SK-N-MC (cell line): ENCODE measurements around the gene CDC123.

ENCODE experiments used
- FOXP2 ChIP-seq: optimal IDR thresholded peaks from 2 replicates; pipeline ENCODE3; 2011; ENCODE audit warnings: mild to moderate bottlenecking, moderate library complexity; ENCODE audit not compliant: insufficient read depth; ENCODE audit errors: extremely low read length, control extremely low read depth
- POLR2AphosphoS5 ChIP-seq: IDR thresholded peaks from 2 replicates; pipeline ENCODE4 v1.6.1; 2012; ENCODE audit warnings: mild to moderate bottlenecking, low read depth, low read length, borderline replicate concordance

- TF ChIP-seq FOXP2: no peak
- TF ChIP-seq POLR2AphosphoS5: no peak
Measured at GRCh38 chr10:12238821-12239220, 42.8 kb downstream of the CDC123 start.
